Coronary artery (tissue), 2 donors: Measurements from ENCODE around the gene CCNB2.
A peak's percentile ranks its signal among the peaks of the same experiment; 100 is the strongest.

Source experiments
- DNase-seq: peaks from one replicate; pipeline ENCODE4 v3.0.0-alpha.2; 2017; ENCODE audit warnings: low spot score
- H3K27ac ChIP-seq, 2 donors: fragments of 200-600 bp; sonication (generic); one replicate each; pipeline ENCODE4 v1.5.1; 2016 to 2019
- H3K4me3 ChIP-seq: fragments of 200-600 bp; sonication (generic); 2 replicates; pipeline ENCODE4 v1.5.1; 2016; ENCODE audit warnings: mild to moderate bottlenecking, moderate library complexity
- CTCF ChIP-seq: fragments of 200-600 bp; sonication (generic); IDR thresholded peaks from one replicate; pipeline ENCODE4 v1.5.1; 2019; ENCODE audit warnings: antibody characterized with exemption

The CCNB2 gene

GRCh38 chr15:59104912-59105732 lies at the start of gene CCNB2:
TSS of gene CCNB2 (plus strand) at chr15:59105146. CDS start at chr15:59105269, 123 bp downstream.
- TF ChIP-seq CTCF: no peak
- peak within 1 kb of the TSS; percentile 75 for H3K4me3 ChIP-seq
- no peak within 1 kb of the TSS for H3K27ac ChIP-seq
- DNase-seq: peak; percentile 88

- Histone ChIP-seq H3K27ac (no peak overlapping the region), H3K4me3 (no peak overlapping the region)
- TF ChIP-seq CTCF: no peak
- no peak for DNase-seq
Observed at GRCh38 chr15:59059076-59059597, 45.8 kb upstream of the CCNB2 start.

GRCh38 chr15:59060348-59060747 lies 44.6 kb upstream of the CCNB2 start:
- DNase-seq: no peak
- no peak for TF ChIP-seq CTCF

GRCh38 chr15:59063042-59063441 lies 41.9 kb upstream of the CCNB2 start:
- H3K4me3 ChIP-seq: no peak overlapping the region

More at GRCh38 chr15:59060348-59060747, 44.6 kb upstream of the CCNB2 start:
- Histone ChIP-seq H3K27ac (no peak overlapping the region), H3K4me3 (no peak overlapping the region)

GRCh38 chr15:59069430-59069829 lies 35.5 kb upstream of the CCNB2 start:
- Histone ChIP-seq H3K27ac (no peak overlapping the region), H3K4me3 (no peak overlapping the region)
- TF ChIP-seq CTCF: no peak
- no peak for DNase-seq

More at GRCh38 chr15:59063042-59063441, 41.9 kb upstream of the CCNB2 start:
- no peak overlapping the region for H3K27ac ChIP-seq
- TF ChIP-seq CTCF: no peak
- no peak for DNase-seq

- Histone ChIP-seq H3K4me3 (no peak overlapping the region), H3K27ac (no peak overlapping the region)
- DNase-seq: no peak
- TF ChIP-seq CTCF: no peak
Observed at GRCh38 chr15:59074607-59075006, 30.3 kb upstream of the CCNB2 start.

GRCh38 chr15:59087731-59088130 lies 17.2 kb upstream of the CCNB2 start:
- H3K4me3 ChIP-seq: no peak overlapping the region
- TF ChIP-seq CTCF: no peak
- no peak for DNase-seq
- H3K27ac ChIP-seq: no peak overlapping the region
